ENCODE measurements around the gene SIKE1.
"Not testable (repeated sequence)": the region's sequence is repeated elsewhere in the genome, so short reads cannot be mapped to it uniquely, and the experiment has no call there.

Gene SIKE1

GRCh38 chr1:114756009-114756892 is 24.2 kb downstream of the SIKE1 start:
- Histone ChIP-seq H4K91ac (ENCODE audit: low read depth, low read length, poor library complexity) (no peak overlapping the region), H2BK12ac (ENCODE audit: low read length) (no peak overlapping the region), H2AK5ac (ENCODE audit: low read depth, low read length) (no peak overlapping the region), H3K4me2 (ENCODE audit: insufficient read depth, low read length, poor library complexity, severe bottlenecking) (peak overlapping the region; percentile 66), H3K4me1 (ENCODE audit: control insufficient read depth in 2 of 2, insufficient read depth in 1 of 2, low read depth in 1 of 2, low read length in 2 of 2) (peaks cover 3 to 10% of the 10 kb centered on the region in 2 donors), H3K27ac (replicated peaks; ENCODE audit: low read length) (no peak overlapping the region), H3K9me3 (replicated peaks in 1 of 2; ENCODE audit: control insufficient read depth in 2 of 2, insufficient read depth in 1 of 2, low read depth in 1 of 2, low read length in 2 of 2) (peaks cover 0 to 4% of the 10 kb centered on the region in 2 donors), H3K9ac (ENCODE audit: low read depth, low read length, poor library complexity) (no peak overlapping the region), H3K23ac (ENCODE audit: low read depth, low read length, poor library complexity) (no peak overlapping the region), H2BK15ac (ENCODE audit: low read length) (no peak overlapping the region), H3K18ac (ENCODE audit: low read length) (no peak overlapping the region), H3K36me3 (replicated peaks in 1 of 2; ENCODE audit: control insufficient read depth in 2 of 2, insufficient read depth in 2 of 2, low read length in 2 of 2) (peaks cover 1 to 38% of the 10 kb centered on the region in 2 donors), H2BK5ac (ENCODE audit: low read length) (no peak overlapping the region), H2AFZ (ENCODE audit: low read length) (peak overlapping the region; percentile 85), H3K27me3 (ENCODE audit: control insufficient read depth in 3 of 3, insufficient read depth in 3 of 3, low read depth in 1 of 3, low read length in 3 of 3) (no peaks in the 10 kb centered on the region), H4K8ac (ENCODE audit: low read depth, low read length) (no peak overlapping the region), H3K4me3 (ENCODE audit: low read length in 2 of 2) (peak overlapping the region; percentile 70 to 93), H3K14ac (ENCODE audit: low read length) (no peak overlapping the region), H3K4ac (ENCODE audit: low read length) (no peak overlapping the region), H2BK120ac (ENCODE audit: low read depth, low read length) (no peak overlapping the region), H3K79me1 (ENCODE audit: low read depth, low read length) (no peaks in the 10 kb centered on the region)
- no CpG with 5 or more reads among the region's 14 CpGs for WGBS, 2 donors (ENCODE audit: extremely low coverage in 2 of 2, insufficient read length in 2 of 2, insufficient replicate concordance in 1 of 2)
- DNase-seq (ENCODE audit: low spot score), result no peak

- H2AK5ac ChIP-seq (ENCODE audit: low read depth, low read length), result no peak overlapping the region
- no peak overlapping the region for H4K8ac ChIP-seq (ENCODE audit: low read depth, low read length)
- H3K4me3 ChIP-seq (ENCODE audit: low read length in 2 of 2), result peak overlapping the region in 1 of 2 donors; percentile 70
- peaks cover 3 to 10% of the 10 kb centered on the region in 2 donors for H3K4me1 ChIP-seq (ENCODE audit: control insufficient read depth in 2 of 2, insufficient read depth in 1 of 2, low read depth in 1 of 2, low read length in 2 of 2)
- no peak for DNase-seq (ENCODE audit: low spot score)
- peaks cover 1 to 46% of the 10 kb centered on the region in 2 donors for H3K36me3 ChIP-seq (replicated peaks in 1 of 2; ENCODE audit: control insufficient read depth in 2 of 2, insufficient read depth in 2 of 2, low read length in 2 of 2)
- no peak overlapping the region for H2AFZ ChIP-seq (ENCODE audit: low read length)
- peaks cover 0 to 4% of the 10 kb centered on the region in 2 donors for H3K9me3 ChIP-seq (replicated peaks in 1 of 2; ENCODE audit: control insufficient read depth in 2 of 2, insufficient read depth in 1 of 2, low read depth in 1 of 2, low read length in 2 of 2)
- no peak overlapping the region for H2BK120ac ChIP-seq (ENCODE audit: low read depth, low read length)
- no peak overlapping the region for H3K9ac ChIP-seq (ENCODE audit: low read depth, low read length, poor library complexity)
- H2BK5ac ChIP-seq (ENCODE audit: low read length), result no peak overlapping the region
- H3K27me3 ChIP-seq (ENCODE audit: control insufficient read depth in 3 of 3, insufficient read depth in 3 of 3, low read depth in 1 of 3, low read length in 3 of 3), result no peaks in the 10 kb centered on the region
- H3K27ac ChIP-seq (replicated peaks; ENCODE audit: low read length), result no peak overlapping the region
- H3K18ac ChIP-seq (ENCODE audit: low read length), result no peak overlapping the region
- H4K91ac ChIP-seq (ENCODE audit: low read depth, low read length, poor library complexity), result no peak overlapping the region
- peak overlapping the region; percentile 19 for H3K4me2 ChIP-seq (ENCODE audit: insufficient read depth, low read length, poor library complexity, severe bottlenecking)
- no peak overlapping the region for H2BK15ac ChIP-seq (ENCODE audit: low read length)
- H3K79me1 ChIP-seq (ENCODE audit: low read depth, low read length), result no peaks in the 10 kb centered on the region
- no peak overlapping the region for H3K4ac ChIP-seq (ENCODE audit: low read length)
- no peak overlapping the region for H2BK12ac ChIP-seq (ENCODE audit: low read length)
- H3K14ac ChIP-seq (ENCODE audit: low read length), result no peak overlapping the region
- no CpG with 5 or more reads among the region's 7 CpGs for WGBS, 2 donors (ENCODE audit: extremely low coverage in 2 of 2, insufficient read length in 2 of 2, insufficient replicate concordance in 1 of 2)
- no peak overlapping the region for H3K23ac ChIP-seq (ENCODE audit: low read depth, low read length, poor library complexity)
Observed at GRCh38 chr1:114755006-114755931, 25.2 kb downstream of the SIKE1 start.

- not testable (repeated sequence) for H3K27me3 ChIP-seq (ENCODE audit: control insufficient read depth in 3 of 3, insufficient read depth in 3 of 3, low read depth in 1 of 3, low read length in 3 of 3); H3K4me1 ChIP-seq (ENCODE audit: control insufficient read depth in 2 of 2, insufficient read depth in 1 of 2, low read depth in 1 of 2, low read length in 2 of 2); H3K79me1 ChIP-seq (ENCODE audit: low read depth, low read length); H3K9me3 ChIP-seq (replicated peaks in 1 of 2; ENCODE audit: control insufficient read depth in 2 of 2, insufficient read depth in 1 of 2, low read depth in 1 of 2, low read length in 2 of 2); H3K27ac ChIP-seq (replicated peaks; ENCODE audit: low read length); H2AFZ ChIP-seq (ENCODE audit: low read length); H2BK15ac ChIP-seq (ENCODE audit: low read length); H3K23ac ChIP-seq (ENCODE audit: low read depth, low read length, poor library complexity); H2BK120ac ChIP-seq (ENCODE audit: low read depth, low read length); H2AK5ac ChIP-seq (ENCODE audit: low read depth, low read length); H3K4me2 ChIP-seq (ENCODE audit: insufficient read depth, low read length, poor library complexity, severe bottlenecking); H3K4me3 ChIP-seq (ENCODE audit: low read length in 2 of 2); H3K4ac ChIP-seq (ENCODE audit: low read length); H2BK5ac ChIP-seq (ENCODE audit: low read length); H3K9ac ChIP-seq (ENCODE audit: low read depth, low read length, poor library complexity); H3K14ac ChIP-seq (ENCODE audit: low read length); H4K8ac ChIP-seq (ENCODE audit: low read depth, low read length); H3K18ac ChIP-seq (ENCODE audit: low read length); H2BK12ac ChIP-seq (ENCODE audit: low read length); H4K91ac ChIP-seq (ENCODE audit: low read depth, low read length, poor library complexity); DNase-seq (ENCODE audit: low spot score)
- H3K36me3 ChIP-seq (replicated peaks in 1 of 2; ENCODE audit: control insufficient read depth in 2 of 2, insufficient read depth in 2 of 2, low read length in 2 of 2), result peaks cover 6 to 61% of the 10 kb centered on the region in 2 donors
- WGBS, 2 donors (ENCODE audit: extremely low coverage in 2 of 2, insufficient read length in 2 of 2, insufficient replicate concordance in 1 of 2), result no CpG with 5 or more reads among the region's 6 CpGs
Observed at GRCh38 chr1:114753702-114754101, 26.8 kb downstream of the SIKE1 start.

- no peak overlapping the region for H3K4me3 ChIP-seq (ENCODE audit: low read length in 2 of 2)
- H3K4me1 ChIP-seq (ENCODE audit: control insufficient read depth in 2 of 2, insufficient read depth in 1 of 2, low read depth in 1 of 2, low read length in 2 of 2), result peaks cover 3 to 7% of the 10 kb centered on the region in 2 donors
- H2AFZ ChIP-seq (ENCODE audit: low read length), result no peak overlapping the region
- DNase-seq (ENCODE audit: low spot score), result no peak
- H3K9ac ChIP-seq (ENCODE audit: low read depth, low read length, poor library complexity), result no peak overlapping the region
- H3K4ac ChIP-seq (ENCODE audit: low read length), result no peak overlapping the region
- no peak overlapping the region for H3K27ac ChIP-seq (replicated peaks; ENCODE audit: low read length)
- no peaks in the 10 kb centered on the region for H3K9me3 ChIP-seq (replicated peaks in 1 of 2; ENCODE audit: control insufficient read depth in 2 of 2, insufficient read depth in 1 of 2, low read depth in 1 of 2, low read length in 2 of 2)
- no peak overlapping the region for H2BK15ac ChIP-seq (ENCODE audit: low read length)
- no peaks in the 10 kb centered on the region for H3K27me3 ChIP-seq (ENCODE audit: control insufficient read depth in 3 of 3, insufficient read depth in 3 of 3, low read depth in 1 of 3, low read length in 3 of 3)
- no peak overlapping the region for H2AK5ac ChIP-seq (ENCODE audit: low read depth, low read length)
- H2BK120ac ChIP-seq (ENCODE audit: low read depth, low read length), result no peak overlapping the region
- H3K23ac ChIP-seq (ENCODE audit: low read depth, low read length, poor library complexity), result no peak overlapping the region
- no peak overlapping the region for H3K14ac ChIP-seq (ENCODE audit: low read length)
- H4K8ac ChIP-seq (ENCODE audit: low read depth, low read length), result no peak overlapping the region
- H4K91ac ChIP-seq (ENCODE audit: low read depth, low read length, poor library complexity), result no peak overlapping the region
- H2BK12ac ChIP-seq (ENCODE audit: low read length), result no peak overlapping the region
- no CpG with 5 or more reads among the region's 4 CpGs for WGBS, 2 donors (ENCODE audit: extremely low coverage in 2 of 2, insufficient read length in 2 of 2, insufficient replicate concordance in 1 of 2)
- no peak overlapping the region for H3K18ac ChIP-seq (ENCODE audit: low read length)
- H3K79me1 ChIP-seq (ENCODE audit: low read depth, low read length), result no peaks in the 10 kb centered on the region
- no peak overlapping the region for H2BK5ac ChIP-seq (ENCODE audit: low read length)
- H3K36me3 ChIP-seq (replicated peaks in 1 of 2; ENCODE audit: control insufficient read depth in 2 of 2, insufficient read depth in 2 of 2, low read length in 2 of 2), result peaks cover 6 to 67% of the 10 kb centered on the region in 2 donors
- no peak overlapping the region for H3K4me2 ChIP-seq (ENCODE audit: insufficient read depth, low read length, poor library complexity, severe bottlenecking)
Observed at GRCh38 chr1:114753143-114753542, 27.3 kb downstream of the SIKE1 start.

Data from neuronal stem cell (in vitro differentiated cells).